Peyer's patch (tissue), 4 donors: Measurements from ENCODE around the gene STAG1.

Experiments used
- POLR2A ChIP-seq, 2 donors: fragments of 450-650 bp; IDR thresholded peaks; one replicate each; pipeline ENCODE4 v1.5.1; 2017; ENCODE audit warnings: antibody characterized with exemption in 2 of 2, mild to moderate bottlenecking in 2 of 2, moderate library complexity in 2 of 2
- TF ChIP-seq, protein P1 (sequence below), 6 experiments: fragments of 450-650 bp in 4 of 6; fragments of 200-600 bp in 2 of 6; sonication (generic) in 1 of 6; IDR thresholded peaks; one replicate each; pipeline ENCODE4 v1.5.1; 2017 to 2019; ENCODE audit warnings: antibody characterized with exemption in 6 of 6, mild to moderate bottlenecking in 3 of 6, moderate library complexity in 1 of 6

DNA sequence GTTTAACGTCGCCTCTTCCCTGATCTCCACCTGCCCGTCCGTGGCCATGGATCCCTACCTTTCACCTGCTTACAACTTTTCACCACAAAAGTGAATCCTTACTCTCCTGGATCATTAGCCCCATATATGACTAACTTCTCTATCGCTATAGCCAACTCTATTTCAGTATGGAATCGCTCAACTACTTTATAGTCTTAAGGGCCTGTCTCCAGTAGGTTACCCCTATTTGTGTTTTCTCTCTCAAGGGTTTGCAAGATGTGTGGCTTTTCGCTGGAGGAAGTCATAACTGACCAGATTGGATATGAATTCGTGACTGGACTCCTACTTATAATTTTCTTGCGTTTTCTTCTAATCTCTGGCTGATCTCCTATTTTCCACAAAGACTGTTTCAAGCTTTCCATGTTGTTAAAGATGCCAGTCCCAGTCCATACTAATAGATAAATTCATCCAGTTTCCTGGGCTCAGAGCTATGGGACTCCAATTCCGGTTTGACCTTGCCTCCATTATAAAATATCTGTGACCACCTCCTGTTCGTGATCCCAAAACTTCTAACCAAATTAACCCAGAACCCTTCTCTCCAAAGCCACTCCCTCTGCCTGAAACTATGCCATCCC, 1.3 kb upstream of the STAG1 start:
- TF ChIP-seq, protein P1, sequence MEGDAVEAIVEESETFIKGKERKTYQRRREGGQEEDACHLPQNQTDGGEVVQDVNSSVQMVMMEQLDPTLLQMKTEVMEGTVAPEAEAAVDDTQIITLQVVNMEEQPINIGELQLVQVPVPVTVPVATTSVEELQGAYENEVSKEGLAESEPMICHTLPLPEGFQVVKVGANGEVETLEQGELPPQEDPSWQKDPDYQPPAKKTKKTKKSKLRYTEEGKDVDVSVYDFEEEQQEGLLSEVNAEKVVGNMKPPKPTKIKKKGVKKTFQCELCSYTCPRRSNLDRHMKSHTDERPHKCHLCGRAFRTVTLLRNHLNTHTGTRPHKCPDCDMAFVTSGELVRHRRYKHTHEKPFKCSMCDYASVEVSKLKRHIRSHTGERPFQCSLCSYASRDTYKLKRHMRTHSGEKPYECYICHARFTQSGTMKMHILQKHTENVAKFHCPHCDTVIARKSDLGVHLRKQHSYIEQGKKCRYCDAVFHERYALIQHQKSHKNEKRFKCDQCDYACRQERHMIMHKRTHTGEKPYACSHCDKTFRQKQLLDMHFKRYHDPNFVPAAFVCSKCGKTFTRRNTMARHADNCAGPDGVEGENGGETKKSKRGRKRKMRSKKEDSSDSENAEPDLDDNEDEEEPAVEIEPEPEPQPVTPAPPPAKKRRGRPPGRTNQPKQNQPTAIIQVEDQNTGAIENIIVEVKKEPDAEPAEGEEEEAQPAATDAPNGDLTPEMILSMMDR (IDR thresholded peaks at IDR 0.05) = no peak
- no peak for TF ChIP-seq POLR2A (IDR thresholded peaks at IDR 0.05)
